ENCODE measurements around the gene RNU6-7. TPM values are rescaled to one million over a fixed set of nuclear protein-coding genes. Genes with fewer than 3 reads are reported as not detected.

The RNU6-7 gene
- total and polyA plus RNA-seq, 2 donors (not counting 3 experiments of a cell fraction or from before 2014, with no cell fraction given) = not detected

- Histone ChIP-seq H3K27me3 (ENCODE audit: control insufficient read depth in 2 of 2, insufficient read depth in 2 of 2, low read length in 2 of 2) (peaks cover 0 to 1% of the 10 kb centered on the region in 2 experiments), H2AFZ (ENCODE audit: low read depth, low read length) (no peak overlapping the region), H3K9ac (replicated peaks; ENCODE audit: extremely low read depth, insufficient read depth, low read length) (no peak overlapping the region), H3K79me2 (ENCODE audit: control insufficient read depth, insufficient read depth, low read length) (no peaks in the 10 kb centered on the region), H3K27ac (ENCODE audit: insufficient read depth, low read depth, low read length) (no peak overlapping the region), H3K4me3 (replicated peaks in 1 of 3; ENCODE audit: insufficient read depth in 1 of 3, low read depth in 1 of 3, low read length in 3 of 3) (no peak overlapping the region), H4K20me1 (replicated peaks; ENCODE audit: control insufficient read depth, extremely low read depth, insufficient read depth, low read length) (no peaks in the 10 kb centered on the region), H3K36me3 (ENCODE audit: control insufficient read depth in 2 of 2, extremely low read depth in 1 of 2, insufficient read depth in 2 of 2, low read length in 2 of 2) (no peaks in the 10 kb centered on the region), H3K4me2 (ENCODE audit: insufficient read depth, low read length) (no peak overlapping the region), H3K9me3 (replicated peaks; ENCODE audit: control insufficient read depth, insufficient read depth, low read length) (no peaks in the 10 kb centered on the region), H3K4me1 (ENCODE audit: control insufficient read depth, extremely low read depth, insufficient read depth, low read length) (no peaks in the 10 kb centered on the region), H3K9me1 (replicated peaks; ENCODE audit: control insufficient read depth, extremely low read depth, insufficient read depth, low read length) (no peaks in the 10 kb centered on the region)
- ChIA-PET CTCF (no interaction called here), POLR2A (no interaction called here)
- TF ChIP-seq GATA2 (IDR thresholded peaks at IDR 0.05; ENCODE audit: insufficient read depth, insufficient read length, low read depth, low read length) = no peak
- DNase-seq (ENCODE audit: low read depth, low spot score) (no peak), FAIRE-seq (no peak)
- BruUV-seq (replicated peaks) = no TSS peak
- dilution Hi-C loops (cut with MboI; ENCODE audit: extremely low pct_ligation_motif_present, low sequenced_read_pairs) = no loop called here
- intact Hi-C loops (cut with micrococcal nuclease) = no loop called here
Observed at GRCh38 chr14:32226056-32226455, 24.2 kb downstream of the RNU6-7 start.

- POLR2A ChIA-PET = no interaction called here
Observed at GRCh38 chr14:32230181-32230580, 28.3 kb downstream of the RNU6-7 start.

More at GRCh38 chr14:32230181-32230580, 28.3 kb downstream of the RNU6-7 start:
- dilution Hi-C loops (cut with MboI; ENCODE audit: extremely low pct_ligation_motif_present, low sequenced_read_pairs) (no loop called here), intact Hi-C loops (cut with micrococcal nuclease) (no loop called here)
- Histone ChIP-seq H3K9me1 (replicated peaks; ENCODE audit: control insufficient read depth, extremely low read depth, insufficient read depth, low read length) (no peaks in the 10 kb centered on the region), H3K9me3 (replicated peaks; ENCODE audit: control insufficient read depth, insufficient read depth, low read length) (no peaks in the 10 kb centered on the region), H3K27me3 (ENCODE audit: control insufficient read depth in 2 of 2, insufficient read depth in 2 of 2, low read length in 2 of 2) (no peaks in the 10 kb centered on the region), H3K36me3 (ENCODE audit: control insufficient read depth in 2 of 2, extremely low read depth in 1 of 2, insufficient read depth in 2 of 2, low read length in 2 of 2) (no peaks in the 10 kb centered on the region), H2AFZ (ENCODE audit: low read depth, low read length) (no peak overlapping the region), H3K4me2 (ENCODE audit: insufficient read depth, low read length) (no peak overlapping the region), H3K9ac (replicated peaks; ENCODE audit: extremely low read depth, insufficient read depth, low read length) (no peak overlapping the region), H4K20me1 (replicated peaks; ENCODE audit: control insufficient read depth, extremely low read depth, insufficient read depth, low read length) (no peaks in the 10 kb centered on the region), H3K79me2 (ENCODE audit: control insufficient read depth, insufficient read depth, low read length) (no peaks in the 10 kb centered on the region), H3K4me3 (replicated peaks in 1 of 3; ENCODE audit: insufficient read depth in 1 of 3, low read depth in 1 of 3, low read length in 3 of 3) (no peak overlapping the region), H3K27ac (ENCODE audit: insufficient read depth, low read depth, low read length) (no peak overlapping the region), H3K4me1 (ENCODE audit: control insufficient read depth, extremely low read depth, insufficient read depth, low read length) (no peaks in the 10 kb centered on the region)
- no peak for TF ChIP-seq MYC (IDR thresholded peaks at IDR 0.05; ENCODE audit: low read depth, low read length)
- TF ChIP-seq POLR2A (IDR thresholded peaks at IDR 0.05; ENCODE audit: low read depth, low read length) = no peak
- no peak for TF ChIP-seq JUN (IDR thresholded peaks at IDR 0.05; ENCODE audit: borderline replicate concordance, insufficient read depth, insufficient read length, low read depth)
- no peak for TF ChIP-seq POLR2AphosphoS5 (IDR thresholded peaks at IDR 0.05; ENCODE audit: insufficient read depth, low read depth, low read length)
- TF ChIP-seq CTCF (IDR thresholded peaks at IDR 0.05; ENCODE audit: extremely low read depth in 1 of 2, insufficient read depth in 1 of 2, low read depth in 1 of 2, low read length in 2 of 2) = no peak
- TF ChIP-seq EZH2 (IDR thresholded peaks at IDR 0.05; ENCODE audit: borderline replicate concordance, low read depth, low read length, severe bottlenecking) = no peak
- no peak for TF ChIP-seq GATA2 (IDR thresholded peaks at IDR 0.05; ENCODE audit: insufficient read depth, insufficient read length, low read depth, low read length)
- TF ChIP-seq, protein P1, sequence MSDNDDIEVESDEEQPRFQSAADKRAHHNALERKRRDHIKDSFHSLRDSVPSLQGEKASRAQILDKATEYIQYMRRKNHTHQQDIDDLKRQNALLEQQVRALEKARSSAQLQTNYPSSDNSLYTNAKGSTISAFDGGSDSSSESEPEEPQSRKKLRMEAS (IDR thresholded peaks at IDR 0.05; ENCODE audit: insufficient read depth, insufficient read length) = no peak
- no peak for TF ChIP-seq FOS (IDR thresholded peaks at IDR 0.05; ENCODE audit: borderline replicate concordance, insufficient read depth, low read length)
- FAIRE-seq (no peak), DNase-seq (ENCODE audit: low read depth, low spot score) (no peak)
- BruUV-seq (replicated peaks) = no TSS peak
- CTCF ChIA-PET = no interaction called here

Measured in endothelial cell of umbilical vein (primary cell).